ENCODE measurements around the gene SAYSD1.

SAYSD1 gene

GRCh38 chr6:39079197-39080125 is 35.5 kb downstream of the SAYSD1 start:
- no peak for ATAC-seq

DNA sequence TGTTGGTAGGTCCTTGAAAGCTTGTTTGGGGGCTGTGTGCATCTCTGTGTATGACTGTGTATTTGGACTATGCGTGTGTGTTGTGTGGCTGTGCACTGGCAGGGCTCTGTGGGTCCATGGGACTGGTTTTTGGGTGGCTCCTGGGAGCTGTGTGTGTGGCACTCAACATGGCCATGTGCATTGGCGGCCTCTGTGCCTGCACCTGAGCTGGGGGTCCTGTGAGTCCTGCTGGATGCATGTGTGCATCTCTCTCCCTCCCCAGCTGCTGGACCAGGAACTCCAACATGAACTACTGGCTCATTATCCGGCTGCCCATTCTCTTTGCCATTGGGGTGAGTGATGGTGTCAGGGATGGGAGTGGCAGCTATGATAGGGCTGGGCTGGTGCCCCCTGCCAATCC is 36.3 kb downstream of the SAYSD1 start:
- ATAC-seq, result no peak
- DNase-seq, result no peak

More at GRCh38 chr6:39079197-39080125, 35.5 kb downstream of the SAYSD1 start:
- no peak for DNase-seq

DNA sequence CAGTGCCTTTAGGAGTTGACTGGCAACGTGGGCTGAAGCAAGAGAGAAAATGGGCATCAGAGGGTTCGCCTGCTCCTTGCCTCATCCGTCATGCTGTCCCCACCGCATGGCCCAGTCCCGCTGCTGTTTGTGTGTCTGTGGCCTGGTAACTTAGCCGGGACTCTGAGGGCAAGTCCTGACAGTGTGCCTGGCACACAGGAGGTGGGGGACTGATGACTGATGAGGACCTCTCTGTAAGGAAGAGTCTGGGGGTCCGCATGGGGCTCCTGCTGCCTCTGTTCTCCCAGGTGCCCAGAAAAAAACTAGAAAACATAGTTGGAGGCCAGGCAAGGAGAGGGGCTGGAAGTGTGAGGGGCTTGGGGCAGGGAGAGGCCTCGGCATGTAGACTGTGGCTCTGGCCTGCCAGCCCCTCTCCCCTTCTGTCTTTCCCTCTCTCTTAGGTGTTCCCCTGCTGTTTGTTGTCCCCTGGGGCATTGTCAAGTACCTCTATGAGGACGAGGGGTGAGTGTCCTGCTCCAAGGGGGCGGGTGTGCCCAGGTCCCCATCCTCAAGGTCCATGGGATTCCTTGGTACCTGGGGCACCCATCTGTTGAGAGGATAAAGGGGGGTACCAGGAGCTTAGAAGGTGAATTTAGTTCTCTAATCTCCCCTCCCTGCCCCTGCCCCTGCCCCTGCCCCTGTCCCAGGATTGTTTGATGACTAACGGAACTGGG is 36.9 kb downstream of the SAYSD1 start:
- DNase-seq (no peak), ATAC-seq (no peak)

DNA sequence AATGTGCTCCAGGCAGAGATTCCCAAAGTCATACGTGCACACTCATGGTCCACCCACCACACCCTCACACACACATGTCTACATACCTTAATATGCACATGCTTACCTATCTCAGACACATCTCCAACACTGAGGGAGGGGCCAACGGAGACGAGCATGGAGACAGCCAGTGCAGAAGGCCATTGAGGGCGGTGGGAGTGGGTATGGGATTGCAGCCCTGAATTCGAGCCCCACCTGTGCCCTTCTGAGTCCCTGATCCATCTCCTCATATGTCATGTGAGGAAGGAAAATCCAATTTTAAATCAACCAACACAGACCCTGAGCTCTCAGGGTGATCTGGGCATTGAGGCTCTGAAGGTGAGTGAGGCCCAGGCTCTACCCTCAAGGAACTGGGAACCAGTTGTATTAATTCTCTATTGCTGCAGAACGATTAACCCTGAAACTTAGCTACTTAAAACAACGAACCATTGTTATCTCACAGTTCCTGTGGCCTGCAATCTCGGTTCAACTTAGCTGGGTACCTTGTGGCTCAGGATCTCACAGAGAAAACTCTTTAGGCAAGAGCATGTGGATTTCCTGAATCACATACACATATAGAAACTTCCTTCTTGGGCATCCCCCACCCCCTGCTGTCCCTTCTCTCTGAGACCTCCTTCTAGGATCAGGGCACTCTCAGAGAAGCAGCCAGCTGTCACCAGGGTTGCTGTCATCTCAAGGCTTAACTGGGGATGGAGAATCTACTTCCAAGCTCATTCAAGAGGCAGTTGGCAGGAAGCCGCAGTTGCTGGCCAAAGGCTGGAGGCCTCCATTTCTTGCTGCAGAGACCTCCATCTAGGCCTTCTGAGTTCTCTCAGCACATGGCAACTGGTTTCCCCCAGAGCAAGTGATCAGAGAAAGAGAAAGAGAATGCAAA is 38.1 kb downstream of the SAYSD1 start:
- no peak for ATAC-seq
- no peak for DNase-seq

DNA sequence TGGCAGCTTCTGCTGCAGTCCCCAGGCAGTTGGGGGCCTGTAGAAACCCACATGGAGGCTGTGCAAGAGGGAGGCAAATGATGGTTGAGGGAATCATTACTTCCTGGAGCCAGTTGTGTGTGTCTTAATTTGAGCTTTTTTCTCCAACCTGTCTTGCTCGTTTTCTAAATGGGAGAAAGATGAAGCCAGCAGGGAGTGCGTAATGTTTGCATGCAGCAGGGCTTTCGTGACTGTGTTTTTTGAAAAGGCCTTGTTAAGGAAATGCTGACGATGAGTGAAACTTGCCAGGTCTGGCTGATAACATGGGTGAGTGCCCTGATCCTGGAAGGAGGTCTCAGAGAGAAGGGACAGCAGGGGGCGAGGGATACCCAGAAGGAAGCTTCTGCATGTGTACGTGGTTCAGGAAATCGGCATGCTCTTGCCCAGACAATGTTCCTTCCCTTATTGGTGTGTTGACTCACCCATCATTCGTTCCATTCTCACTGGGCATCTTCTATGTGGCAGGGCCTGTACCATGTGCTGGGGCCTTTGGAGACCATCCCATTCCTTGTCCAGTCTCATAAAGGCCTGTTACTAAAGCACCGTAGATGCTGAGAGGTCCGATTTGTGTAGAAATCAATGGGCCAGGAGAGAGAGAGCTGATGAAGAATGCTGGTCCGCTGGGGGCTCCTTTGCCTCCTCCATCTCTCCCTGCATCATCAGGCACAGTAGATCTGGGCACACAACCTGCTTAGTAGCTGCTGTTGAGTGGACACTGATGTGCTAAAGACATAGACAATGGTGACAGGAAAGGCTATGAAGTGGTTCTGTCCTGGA is 39.0 kb downstream of the SAYSD1 start:
- DNase-seq, result no peak
- no peak for ATAC-seq

- no peak for DNase-seq
- ATAC-seq, result no peak
Observed at GRCh38 chr6:39075010-39075686, 39.8 kb downstream of the SAYSD1 start.

- no peak for ATAC-seq
- no peak for DNase-seq
Observed at GRCh38 chr6:39074486-39074885, 40.5 kb downstream of the SAYSD1 start.

DNA sequence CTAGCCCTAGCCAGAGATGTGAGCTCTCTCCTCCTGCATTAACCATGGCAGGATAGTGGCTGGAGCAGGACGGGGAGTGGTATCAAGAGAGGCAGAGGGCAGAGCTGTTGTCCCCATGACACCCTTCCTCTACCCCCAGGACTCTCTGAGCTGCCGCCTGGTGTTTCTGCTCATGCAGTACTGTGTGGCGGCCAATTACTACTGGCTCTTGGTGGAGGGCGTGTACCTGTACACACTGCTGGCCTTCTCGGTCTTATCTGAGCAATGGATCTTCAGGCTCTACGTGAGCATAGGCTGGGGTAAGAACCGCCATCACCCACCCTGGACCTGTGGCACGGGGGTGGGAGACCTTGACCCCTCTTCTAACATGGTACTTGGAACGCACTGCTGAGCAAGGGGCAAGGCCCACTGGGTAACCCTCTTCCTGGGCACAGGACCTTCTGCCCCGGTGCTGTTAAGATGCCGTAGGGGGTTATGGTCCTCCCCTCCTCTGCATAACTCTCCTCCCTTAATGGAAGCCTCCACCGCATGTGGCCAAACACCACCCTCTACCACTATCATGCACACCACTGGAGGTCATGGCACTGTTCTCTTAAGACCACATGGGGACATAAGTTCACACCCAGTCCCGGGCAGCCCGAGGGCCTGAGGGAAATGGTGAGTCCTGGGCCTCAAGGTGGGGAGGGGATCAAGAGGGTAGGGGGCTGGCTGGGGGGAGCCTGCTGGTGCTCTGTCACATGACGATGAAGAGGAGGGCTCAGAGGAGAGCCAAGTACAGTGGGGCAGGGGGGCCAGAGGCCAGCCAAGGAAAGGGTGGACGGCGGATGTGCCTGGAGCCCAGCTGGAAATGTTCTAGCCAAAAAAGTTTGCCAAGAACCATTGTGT is 41.3 kb downstream of the SAYSD1 start:
- no peak for ATAC-seq
- DNase-seq, result no peak

GRCh38 chr6:39072830-39073229 is 42.2 kb downstream of the SAYSD1 start:
- DNase-seq, result no peak
- no peak for ATAC-seq

DNA sequence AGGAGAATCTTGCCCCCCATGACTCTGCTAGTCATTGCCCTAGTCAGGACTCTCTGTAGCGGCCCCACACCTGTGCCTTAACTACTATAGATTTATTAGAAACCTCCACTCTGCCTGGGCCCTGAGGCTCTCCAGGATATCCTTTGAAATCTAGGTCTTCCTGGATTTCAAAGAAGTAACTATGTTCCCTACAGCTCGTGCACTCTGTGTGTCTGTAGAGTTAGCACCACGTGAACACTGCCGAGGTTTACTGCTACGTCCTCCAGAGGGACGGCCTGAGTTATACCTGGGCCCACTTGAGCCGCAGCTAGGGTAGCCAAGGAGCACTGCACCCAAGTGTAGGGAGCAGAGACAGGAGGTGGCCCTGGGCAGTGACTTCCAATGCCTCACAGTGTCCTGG is 46.6 kb downstream of the SAYSD1 start:
- ATAC-seq, result no peak
- DNase-seq, result no peak

DNA sequence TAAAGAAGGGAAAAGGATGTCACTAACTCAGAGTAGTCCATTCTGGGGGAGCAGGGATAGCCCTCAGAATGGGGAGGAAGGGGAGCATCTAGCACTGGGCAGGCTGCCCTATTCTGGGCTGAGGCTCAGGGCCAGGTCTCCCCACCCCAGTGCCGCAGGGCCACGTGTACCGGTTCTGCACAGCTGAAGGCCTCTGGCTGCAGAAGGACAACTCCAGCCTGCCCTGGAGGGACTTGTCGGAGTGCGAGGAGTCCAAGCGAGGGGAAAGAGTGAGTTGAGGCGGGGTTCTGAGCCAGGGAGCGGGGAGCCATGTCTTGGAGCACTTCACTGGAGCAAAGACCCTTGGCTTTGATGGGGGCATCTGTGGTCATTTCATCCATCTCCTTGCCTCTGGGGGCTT is 49.4 kb downstream of the SAYSD1 start:
- DNase-seq, result no peak
- ATAC-seq, result no peak

DNA sequence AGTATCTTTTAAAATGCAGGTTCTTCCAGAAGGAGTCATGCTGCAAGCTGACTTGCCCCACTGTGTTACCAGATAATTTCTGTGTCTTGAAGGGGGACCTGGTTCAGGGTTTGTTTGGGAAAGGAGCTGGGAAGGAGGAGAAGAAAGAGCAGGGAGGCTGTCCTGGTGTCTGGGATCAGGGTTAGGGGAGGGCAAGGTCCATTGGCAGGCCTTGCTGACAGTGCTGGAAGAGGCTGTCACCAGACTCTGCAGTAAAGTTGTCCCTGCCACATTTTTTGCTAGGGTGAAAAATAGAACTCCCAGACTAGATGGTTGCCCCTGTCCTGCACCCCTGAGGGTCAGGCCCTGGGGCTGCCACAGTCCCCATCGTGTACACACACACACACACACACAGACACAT is 51.5 kb downstream of the SAYSD1 start:
- DNase-seq (no peak), ATAC-seq (no peak)

DNA sequence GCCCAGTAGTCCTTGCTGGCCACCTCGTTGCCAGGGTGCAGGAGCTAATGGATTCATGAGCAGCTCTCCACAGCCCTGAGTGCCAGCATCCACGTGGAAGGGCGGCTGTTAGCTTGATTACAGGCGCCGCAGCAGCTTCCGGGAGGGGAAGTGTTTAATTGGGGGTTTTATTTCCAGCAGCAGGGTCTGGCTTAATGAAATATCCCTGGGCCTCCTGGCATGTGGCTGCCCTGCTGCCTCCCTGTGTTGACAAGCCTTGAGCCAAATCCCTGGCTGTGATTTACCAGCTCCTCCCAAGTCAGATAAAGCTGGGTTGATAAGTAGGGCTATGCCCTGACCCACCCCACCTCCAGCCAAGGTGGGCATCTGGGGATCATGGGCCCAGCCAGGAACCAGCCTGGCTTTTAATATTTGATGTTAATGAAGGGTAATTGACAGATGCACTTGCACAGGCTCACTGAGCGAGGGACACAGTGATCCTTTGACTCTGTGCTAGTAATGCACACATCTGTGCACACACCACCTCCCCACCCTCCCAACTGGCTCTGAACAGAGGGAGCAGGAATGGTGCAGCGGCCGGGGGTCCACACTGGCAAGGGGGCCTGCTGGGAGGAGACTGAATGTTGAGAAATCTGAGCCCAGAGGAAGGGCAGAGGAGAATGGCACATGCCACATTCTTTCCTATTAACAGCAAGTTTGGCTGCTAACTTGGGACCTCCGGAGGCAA is 52.8 kb downstream of the SAYSD1 start:
- DNase-seq, result no peak

GRCh38 chr6:39061588-39061987 is 53.4 kb downstream of the SAYSD1 start:
- DNase-seq (no peak), ATAC-seq (peak; percentile 15)

More for the DNA sequence above, 52.8 kb downstream of the SAYSD1 start:
- no peak for ATAC-seq

DNA sequence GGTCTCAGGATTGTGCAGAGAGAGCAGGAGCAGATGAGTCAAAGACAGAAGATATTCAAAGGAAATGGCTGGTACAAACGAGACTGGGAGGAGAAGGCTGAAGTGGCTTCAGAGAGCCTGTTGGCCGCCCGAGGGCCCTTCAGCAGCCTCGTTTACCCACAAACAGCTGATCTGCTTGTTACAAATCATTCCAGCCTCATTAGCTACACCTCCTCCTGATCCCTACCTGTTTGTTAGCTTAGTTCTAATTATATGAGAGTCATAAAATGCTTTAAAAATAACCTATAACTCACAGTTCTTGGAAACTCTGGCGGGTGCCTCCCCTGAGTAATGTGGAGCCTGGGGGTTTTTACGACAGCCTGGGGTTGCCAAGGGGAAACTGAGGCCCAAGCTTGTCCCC is 53.8 kb downstream of the SAYSD1 start:
- DNase-seq (no peak), ATAC-seq (no peak)

DNA sequence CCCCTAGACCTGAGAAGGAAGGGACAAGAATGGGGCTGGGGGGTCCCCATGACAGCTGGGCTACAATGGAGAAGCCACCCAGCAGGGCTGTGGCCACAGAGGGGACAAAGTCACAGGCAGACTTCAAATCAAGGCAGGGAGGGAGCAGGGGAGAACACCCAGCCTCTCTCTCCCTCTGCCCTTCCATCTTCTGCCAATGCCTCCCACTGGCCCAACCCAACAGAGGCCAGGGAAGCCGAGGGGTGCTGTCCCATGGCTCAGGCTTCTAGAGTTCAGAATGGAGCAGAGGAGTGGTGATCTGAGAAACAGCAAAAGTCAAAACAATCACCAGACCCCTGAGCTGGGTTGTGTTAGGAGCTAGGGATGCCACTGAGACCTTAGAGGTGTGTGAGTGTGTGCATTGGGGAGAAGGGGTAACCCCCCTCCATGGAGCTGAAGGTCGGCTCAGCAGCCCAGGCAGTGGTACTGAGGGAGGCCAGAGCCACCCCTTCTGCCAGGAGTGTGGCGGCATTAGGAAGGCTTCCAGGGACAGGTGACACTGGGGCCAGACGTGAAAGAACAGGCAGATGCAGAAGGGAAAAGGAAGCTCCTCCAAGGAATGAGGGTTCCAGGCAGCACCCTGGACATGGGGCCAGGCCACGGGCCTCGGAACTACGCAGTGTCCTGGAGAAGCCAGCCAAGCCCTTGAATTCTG is 54.4 kb downstream of the SAYSD1 start:
- DNase-seq (no peak), ATAC-seq (no peak)

DNA sequence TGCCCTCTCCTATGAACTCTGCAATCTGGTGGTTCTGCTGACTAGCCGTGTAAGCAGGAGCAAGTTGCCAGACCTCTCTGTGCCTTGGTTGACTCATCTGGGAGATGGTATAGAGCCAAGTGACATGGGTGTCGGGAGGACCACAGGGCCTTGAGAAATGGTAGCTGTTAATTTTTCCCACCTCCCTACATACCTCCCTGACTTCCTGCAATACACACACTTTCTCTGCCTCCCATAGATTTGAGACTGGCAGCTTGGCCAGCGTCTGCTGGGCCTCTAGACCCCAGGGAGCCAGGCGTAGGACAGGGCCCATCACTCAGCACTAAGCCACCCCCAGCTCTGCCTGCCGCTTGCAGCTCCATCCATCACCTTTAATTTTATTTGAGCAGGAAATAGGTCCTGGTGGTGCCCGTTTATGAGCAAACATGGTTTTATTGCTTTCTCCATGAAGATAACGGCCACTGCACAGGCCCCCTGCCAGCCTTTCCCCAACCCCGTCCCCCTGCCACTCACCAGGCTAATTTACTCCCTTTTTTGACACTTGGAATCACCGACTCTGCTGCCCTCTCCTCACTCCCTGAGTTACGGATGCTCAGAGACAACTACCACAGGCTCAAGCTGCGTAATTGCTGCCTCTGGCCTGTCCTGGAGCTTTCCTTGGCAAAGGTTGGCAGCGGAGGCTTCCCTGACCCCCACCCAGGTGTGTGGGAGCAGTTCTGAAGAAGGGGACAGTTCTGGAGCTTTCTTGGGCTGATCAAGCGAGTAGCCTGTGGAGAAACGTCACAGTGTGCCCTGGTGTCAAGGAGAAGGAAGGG is 55.3 kb downstream of the SAYSD1 start:
- ATAC-seq (no peak), DNase-seq (no peak)

All from stimulated activated naive CD8-positive, alpha-beta T cell treated with anti-CD3 and anti-CD28 coated beads, Interleukin-15, Interleukin-2, amounts not matched to agents 100 U/mL and 50 U/mL, for 24 hours (primary cell).